Sigmoid colon (tissue), 7 donors: ENCODE data around the gene KCTD17. TPM values are rescaled to one million over a fixed set of nuclear protein-coding genes. Genes with fewer than 3 reads are reported as not detected.

Experiments
- DNase-seq: peaks from one replicate; pipeline ENCODE4 v3.0.0-alpha.2; 2019
- H3K27ac ChIP-seq, 4 donors: fragments of 200-600 bp; sonication (generic); one replicate each; pipeline ENCODE4 v1.5.1; 2016 to 2019; ENCODE audit warnings: mild to moderate bottlenecking in 1 of 4
- H3K27me3 ChIP-seq, 3 donors: fragments of 200-600 bp; sonication (generic); one replicate each; pipeline ENCODE4 v1.5.1; 2019; ENCODE audit warnings: mild to moderate bottlenecking in 1 of 3
- H3K36me3 ChIP-seq, 4 donors: fragments of 200-600 bp; sonication (generic); one replicate each; pipeline ENCODE4 v1.5.1; 2016 to 2019
- H3K4me1 ChIP-seq, 4 donors: fragments of 200-600 bp; sonication (generic); one replicate each; pipeline ENCODE4 v1.5.1; 2017 to 2019
- H3K4me3 ChIP-seq, 4 donors: fragments of 200-600 bp; sonication (generic); one replicate each; pipeline ENCODE4 v1.5.1; 2017 to 2019; ENCODE audit warnings: mild to moderate bottlenecking in 2 of 4, moderate library complexity in 1 of 4
- H3K9me3 ChIP-seq, 4 donors: fragments of 200-600 bp in 3 of 4; sonication (generic) in 3 of 4; one replicate each; pipeline versions ENCODE4 v1.5.1 to v1.6.1; 2013 to 2019
- EP300 ChIP-seq, 4 donors: sonication (generic); formaldehyde crosslinking; IDR thresholded peaks; one replicate each; pipeline ENCODE4 v1.6.1; 2017; ENCODE audit warnings: antibody characterized with exemption in 4 of 4
- POLR2A ChIP-seq, 2 donors: fragments of 450-650 bp; IDR thresholded peaks; one replicate each; pipeline ENCODE4 v1.6.1; 2016; ENCODE audit warnings: antibody characterized with exemption in 2 of 2, mild to moderate bottlenecking in 2 of 2, moderate library complexity in 2 of 2
- POLR2AphosphoS5 ChIP-seq, 4 donors: sonication (generic); formaldehyde crosslinking; IDR thresholded peaks; one replicate each; pipeline ENCODE4 v1.6.1; 2017; ENCODE audit warnings: antibody characterized with exemption in 4 of 4
- WGBS, 2 donors: extraction: QIAGEN DNeasy Blood & Tissue Kit; methylation state at CpG; one replicate each; pipeline ENCODE4 v1.1.7; 2013; 5-methylcytosine and 5-hydroxymethylcytosine counted together
- intact Hi-C: fragments of 100-400 bp; cut with DNase I; formaldehyde crosslinking; loops from one replicate; pipeline ENCODE4 v1.15.1; 2023
- polyA plus RNA-seq, 3 donors: library from polyadenylated mRNA; stranded (reverse); fragments of 200-250 nt; gene quantifications; one replicate each; pipeline ENCODE4 v1.2.3, GENCODE V29; 2013
- total RNA-seq, 4 donors: library from RNA; depleted of rRNA; stranded (reverse); fragments of >200 nt; gene quantifications; one replicate each; pipeline ENCODE4 v1.1.0, GENCODE V29; 2016
- TF ChIP-seq, protein P1 (sequence below), 4 experiments: fragments of 450-650 bp in 3 of 4; fragments of 200-600 bp in 1 of 4; IDR thresholded peaks; one replicate each; pipeline ENCODE4 v1.5.1; 2016 to 2019; ENCODE audit warnings: antibody characterized with exemption in 4 of 4, mild to moderate bottlenecking in 3 of 4, moderate library complexity in 2 of 4
- donor health status: healthy with polysubstance abuse.
- donor health status: Bipolar disorder and iron deficiency.
- donor health status: healthy.

The KCTD17 gene
- total and polyA plus RNA-seq, 7 donors, result 17.8 to 55.5 (median 30.1) TPM

DNA sequence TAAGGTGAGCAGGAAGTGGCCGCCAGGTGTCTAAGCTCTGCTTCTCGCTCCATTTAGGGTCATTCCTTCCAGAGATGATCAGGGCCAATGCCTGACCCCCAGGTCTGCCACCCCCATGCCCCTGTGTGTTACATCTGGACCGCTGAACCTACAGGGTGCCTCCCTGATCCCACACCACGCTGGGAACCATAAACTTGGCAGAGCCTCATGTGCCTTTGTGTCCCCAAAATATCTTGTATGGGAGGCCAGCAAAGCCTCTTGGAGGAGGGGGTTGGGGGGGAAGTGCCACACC, 36.0 kb upstream of the KCTD17 start:
- H3K36me3 ChIP-seq, result no peaks in the 10 kb centered on the region
- TF ChIP-seq, protein P1, sequence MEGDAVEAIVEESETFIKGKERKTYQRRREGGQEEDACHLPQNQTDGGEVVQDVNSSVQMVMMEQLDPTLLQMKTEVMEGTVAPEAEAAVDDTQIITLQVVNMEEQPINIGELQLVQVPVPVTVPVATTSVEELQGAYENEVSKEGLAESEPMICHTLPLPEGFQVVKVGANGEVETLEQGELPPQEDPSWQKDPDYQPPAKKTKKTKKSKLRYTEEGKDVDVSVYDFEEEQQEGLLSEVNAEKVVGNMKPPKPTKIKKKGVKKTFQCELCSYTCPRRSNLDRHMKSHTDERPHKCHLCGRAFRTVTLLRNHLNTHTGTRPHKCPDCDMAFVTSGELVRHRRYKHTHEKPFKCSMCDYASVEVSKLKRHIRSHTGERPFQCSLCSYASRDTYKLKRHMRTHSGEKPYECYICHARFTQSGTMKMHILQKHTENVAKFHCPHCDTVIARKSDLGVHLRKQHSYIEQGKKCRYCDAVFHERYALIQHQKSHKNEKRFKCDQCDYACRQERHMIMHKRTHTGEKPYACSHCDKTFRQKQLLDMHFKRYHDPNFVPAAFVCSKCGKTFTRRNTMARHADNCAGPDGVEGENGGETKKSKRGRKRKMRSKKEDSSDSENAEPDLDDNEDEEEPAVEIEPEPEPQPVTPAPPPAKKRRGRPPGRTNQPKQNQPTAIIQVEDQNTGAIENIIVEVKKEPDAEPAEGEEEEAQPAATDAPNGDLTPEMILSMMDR (IDR thresholded peaks at IDR 0.05), result no peak
- TF ChIP-seq POLR2A (IDR thresholded peaks at IDR 0.05), result no peak
- no peak for TF ChIP-seq EP300 (IDR thresholded peaks at IDR 0.05)
- TF ChIP-seq POLR2AphosphoS5 (IDR thresholded peaks at IDR 0.05), result no peak
- peak overlapping the region in 1 of 4 donors; percentile 29 for H3K27ac ChIP-seq
- peaks cover 0 to 42% (median 32%) of the 10 kb centered on the region in 4 donors for H3K4me1 ChIP-seq
- no peaks in the 10 kb centered on the region for H3K9me3 ChIP-seq
- intact Hi-C loops, result loop anchor here (5.0 kb wide), 2 partner anchors 38 to 238 kb away; partner anchors contain the start of gene IFT27
- 21 to 80% methylated on average over 4 of the region's 4 CpGs for WGBS, 2 donors
- DNase-seq, result no peak
- H3K4me3 ChIP-seq, result no peak overlapping the region
- no peaks in the 10 kb centered on the region for H3K27me3 ChIP-seq

- Histone ChIP-seq H3K27ac (peak overlapping the region in 1 of 4 donors; percentile 13), H3K36me3 (no peaks in the 10 kb centered on the region), H3K4me1 (peaks cover 0 to 50% (median 39%) of the 10 kb centered on the region in 4 donors), H3K9me3 (no peaks in the 10 kb centered on the region), H3K4me3 (no peak overlapping the region), H3K27me3 (no peaks in the 10 kb centered on the region)
- intact Hi-C loops, result loop anchor here (5.0 kb wide), 2 partner anchors 39 to 239 kb away; partner anchors contain the start of gene IFT27
- no peak for DNase-seq
- WGBS, 2 donors, result 32 to 77% methylated on average over 14 of the region's 14 CpGs
- TF ChIP-seq POLR2AphosphoS5 (IDR thresholded peaks at IDR 0.05) (no peak), POLR2A (IDR thresholded peaks at IDR 0.05) (no peak), EP300 (IDR thresholded peaks at IDR 0.05) (no peak)
- TF ChIP-seq, protein P1 (IDR thresholded peaks at IDR 0.05), result no peak
Observed at GRCh38 chr22:37016134-37016910, 35.2 kb upstream of the KCTD17 start.

- no peak for DNase-seq
- peaks cover 0 to 55% (median 44%) of the 10 kb centered on the region in 4 donors for H3K4me1 ChIP-seq
- H3K27me3 ChIP-seq, result no peaks in the 10 kb centered on the region
- 18 to 71% methylated on average over 10 of the region's 10 CpGs for WGBS, 2 donors
- TF ChIP-seq POLR2AphosphoS5 (IDR thresholded peaks at IDR 0.05), result no peak
- TF ChIP-seq POLR2A (IDR thresholded peaks at IDR 0.05), result no peak
- TF ChIP-seq EP300 (IDR thresholded peaks at IDR 0.05), result no peak
- TF ChIP-seq, protein P1 (IDR thresholded peaks at IDR 0.05), result no peak
- intact Hi-C loops, result loop anchor here (5.0 kb wide), 2 partner anchors 40 to 240 kb away; partner anchors contain the start of gene IFT27
- H3K27ac ChIP-seq, result peak overlapping the region in 1 of 4 donors; percentile 13
- no peaks in the 10 kb centered on the region for H3K36me3 ChIP-seq
- no peaks in the 10 kb centered on the region for H3K9me3 ChIP-seq
- H3K4me3 ChIP-seq, result no peak overlapping the region
Observed at GRCh38 chr22:37017356-37017755, 34.2 kb upstream of the KCTD17 start.

DNA sequence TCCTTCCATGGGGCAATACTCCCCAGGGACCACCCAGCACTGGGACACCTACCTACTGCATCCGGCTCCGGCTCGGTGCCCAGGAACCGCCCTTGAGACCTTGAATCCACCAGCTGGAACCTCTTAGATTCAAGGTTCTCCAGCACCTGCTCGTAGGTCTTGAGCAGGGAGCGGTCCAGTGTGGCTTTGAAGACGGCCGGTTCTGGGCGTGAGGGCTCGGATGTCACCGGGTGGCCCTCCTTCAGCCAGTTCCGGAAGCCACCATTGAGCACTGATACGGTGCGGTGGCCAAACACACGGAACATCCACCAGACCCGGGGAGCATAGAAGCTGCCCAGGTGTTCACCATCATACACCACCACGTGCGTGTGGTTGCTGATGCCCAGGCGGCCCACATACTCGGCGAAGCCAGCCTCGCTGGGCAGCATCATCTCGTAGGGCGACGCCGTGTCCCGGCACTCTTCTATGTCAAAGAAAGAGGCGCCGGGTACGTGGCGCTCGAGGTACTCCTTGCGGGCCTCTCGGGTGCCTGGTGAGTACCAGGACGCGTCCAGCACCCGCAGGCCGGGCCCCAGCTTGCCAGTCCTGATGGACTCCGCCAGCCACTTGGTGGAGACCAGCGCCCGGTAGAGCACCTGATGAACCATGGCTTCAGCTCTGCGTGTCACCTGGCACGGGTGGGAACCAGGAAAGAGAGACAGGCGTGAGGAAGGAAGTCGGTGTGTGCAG, 33.3 kb upstream of the KCTD17 start:
- Histone ChIP-seq H3K27me3 (no peaks in the 10 kb centered on the region), H3K36me3 (no peaks in the 10 kb centered on the region), H3K4me1 (peaks cover 0 to 58% (median 46%) of the 10 kb centered on the region in 4 donors), H3K9me3 (no peaks in the 10 kb centered on the region), H3K4me3 (peak overlapping the region; percentile 54 to 96 (median 81)), H3K27ac (peak overlapping the region; percentile 88 to 93 (median 89))
- TF ChIP-seq POLR2AphosphoS5 (IDR thresholded peaks at IDR 0.05) (no peak), EP300 (IDR thresholded peaks at IDR 0.05) (no peak), POLR2A (IDR thresholded peaks at IDR 0.05) (no peak)
- TF ChIP-seq, protein P1 (IDR thresholded peaks at IDR 0.05), result no peak
- WGBS, 2 donors, result 17 to 62% methylated on average over 45 of the region's 45 CpGs
- intact Hi-C loops, result loop anchor here (5.0 kb wide), 2 partner anchors 41 to 241 kb away; partner anchors contain the start of gene IFT27
- no peak for DNase-seq
